Testis (tissue), 2 donors: ENCODE measurements around the gene COL4A2.

ENCODE experiments used
- CTCF ChIP-seq, 3 experiments: fragments of 450-650 bp in 2 of 3; fragments of 200-600 bp in 1 of 3; sonication (generic) in 1 of 3; IDR thresholded peaks; one replicate each; pipeline ENCODE4 v1.5.1; 2016 to 2019; ENCODE audit warnings: antibody characterized with exemption in 3 of 3, mild to moderate bottlenecking in 2 of 3, moderate library complexity in 1 of 3
- POLR2A ChIP-seq: fragments of 450-650 bp; IDR thresholded peaks from one replicate; pipeline ENCODE4 v1.6.1; 2017; ENCODE audit warnings: antibody characterized with exemption, mild to moderate bottlenecking, moderate library complexity

DNA sequence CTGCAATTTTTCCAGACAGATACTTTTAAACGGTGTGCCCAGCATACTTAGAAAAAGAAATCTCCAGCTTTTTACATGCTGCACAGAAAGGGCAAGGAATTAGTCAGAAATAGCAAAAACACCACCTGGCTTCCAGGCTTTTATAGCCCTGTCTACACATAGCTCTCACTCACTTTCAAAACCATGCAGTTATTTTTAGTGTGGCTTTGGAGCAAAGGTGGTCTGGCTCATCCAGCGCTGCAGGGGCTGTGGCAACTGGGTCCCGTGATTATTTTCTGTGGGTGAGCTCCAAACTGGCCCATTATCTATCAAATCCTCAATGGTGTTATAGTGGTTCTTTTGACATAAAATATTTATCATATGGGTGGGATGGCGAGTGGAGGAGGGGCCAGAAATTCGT is 57.0 kb downstream of the COL4A2 start:
- TF ChIP-seq CTCF (IDR thresholded peaks at IDR 0.05) (no peak), POLR2A (no peak)
